ENCODE results near the gene TEAD2. TPM values are rescaled to one million over a fixed set of nuclear protein-coding genes. Genes with fewer than 3 reads are reported as not detected.

The TEAD2 gene
- total and polyA plus RNA-seq, 2 of the 13 experiments (the other 11 are each of a cell fraction or from before 2014, with no cell fraction given): 10.8 to 12.5 TPM

DNA sequence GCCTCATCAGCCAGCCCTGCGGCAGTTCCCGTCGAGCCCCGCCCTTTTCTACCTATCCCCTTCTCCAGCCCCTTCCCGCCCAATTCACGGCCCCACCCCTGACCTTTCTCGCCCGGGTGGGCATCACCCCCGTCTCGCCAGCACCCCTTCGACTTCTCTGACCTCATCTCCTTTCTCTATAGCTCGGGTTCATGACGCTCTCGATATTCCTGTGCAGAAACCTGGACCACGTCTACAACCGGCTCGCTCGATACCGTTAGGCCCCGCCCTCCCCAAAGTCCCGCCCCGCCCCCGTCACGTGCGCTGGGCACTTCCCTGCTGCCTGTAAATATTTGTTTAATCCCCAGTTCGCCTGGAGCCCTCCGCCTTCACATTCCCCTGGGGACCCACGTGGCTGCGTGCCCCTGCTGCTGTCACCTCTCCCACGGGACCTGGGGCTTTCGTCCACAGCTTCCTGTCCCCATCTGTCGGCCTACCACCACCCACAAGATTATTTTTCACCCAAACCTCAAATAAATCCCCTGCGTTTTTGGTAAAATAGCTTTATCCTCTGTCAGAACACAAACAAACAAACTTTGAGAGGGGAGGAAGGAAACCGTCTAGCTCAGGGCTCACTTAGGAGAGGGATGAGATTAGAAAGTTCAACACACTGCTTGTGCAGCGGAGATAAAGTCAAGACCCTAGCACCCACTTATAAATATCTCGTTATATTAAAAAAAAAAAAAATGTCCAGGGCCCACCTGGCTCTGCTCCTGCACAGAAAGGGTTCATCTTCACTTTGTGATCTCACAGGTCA is 21.9 kb downstream of the TEAD2 start (continued):
- TF ChIP-seq, protein P1, sequence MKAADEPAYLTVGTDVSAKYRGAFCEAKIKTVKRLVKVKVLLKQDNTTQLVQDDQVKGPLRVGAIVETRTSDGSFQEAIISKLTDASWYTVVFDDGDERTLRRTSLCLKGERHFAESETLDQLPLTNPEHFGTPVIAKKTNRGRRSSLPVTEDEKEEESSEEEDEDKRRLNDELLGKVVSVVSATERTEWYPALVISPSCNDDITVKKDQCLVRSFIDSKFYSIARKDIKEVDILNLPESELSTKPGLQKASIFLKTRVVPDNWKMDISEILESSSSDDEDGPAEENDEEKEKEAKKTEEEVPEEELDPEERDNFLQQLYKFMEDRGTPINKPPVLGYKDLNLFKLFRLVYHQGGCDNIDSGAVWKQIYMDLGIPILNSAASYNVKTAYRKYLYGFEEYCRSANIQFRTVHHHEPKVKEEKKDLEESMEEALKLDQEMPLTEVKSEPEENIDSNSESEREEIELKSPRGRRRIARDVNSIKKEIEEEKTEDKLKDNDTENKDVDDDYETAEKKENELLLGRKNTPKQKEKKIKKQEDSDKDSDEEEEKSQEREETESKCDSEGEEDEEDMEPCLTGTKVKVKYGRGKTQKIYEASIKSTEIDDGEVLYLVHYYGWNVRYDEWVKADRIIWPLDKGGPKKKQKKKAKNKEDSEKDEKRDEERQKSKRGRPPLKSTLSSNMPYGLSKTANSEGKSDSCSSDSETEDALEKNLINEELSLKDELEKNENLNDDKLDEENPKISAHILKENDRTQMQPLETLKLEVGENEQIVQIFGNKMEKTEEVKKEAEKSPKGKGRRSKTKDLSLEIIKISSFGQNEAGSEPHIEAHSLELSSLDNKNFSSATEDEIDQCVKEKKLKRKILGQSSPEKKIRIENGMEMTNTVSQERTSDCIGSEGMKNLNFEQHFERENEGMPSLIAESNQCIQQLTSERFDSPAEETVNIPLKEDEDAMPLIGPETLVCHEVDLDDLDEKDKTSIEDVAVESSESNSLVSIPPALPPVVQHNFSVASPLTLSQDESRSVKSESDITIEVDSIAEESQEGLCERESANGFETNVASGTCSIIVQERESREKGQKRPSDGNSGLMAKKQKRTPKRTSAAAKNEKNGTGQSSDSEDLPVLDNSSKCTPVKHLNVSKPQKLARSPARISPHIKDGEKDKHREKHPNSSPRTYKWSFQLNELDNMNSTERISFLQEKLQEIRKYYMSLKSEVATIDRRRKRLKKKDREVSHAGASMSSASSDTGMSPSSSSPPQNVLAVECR (CRISPR knock-in tag; IDR thresholded peaks at IDR 0.05; ENCODE audit: borderline replicate concordance): peak; percentile 71; the same call in 1 of the 2 replicates
- TF ChIP-seq GMEB1 (CRISPR knock-in tag; IDR thresholded peaks at IDR 0.05; ENCODE audit: borderline replicate concordance) (0 out of 2 replicates have a peak, but pooled peaks have one; percentile 18), ARNTL (CRISPR knock-in tag; IDR thresholded peaks at IDR 0.05) (peak; percentile 96), ZFX (CRISPR knock-in tag; IDR thresholded peaks at IDR 0.05; ENCODE audit: low read depth) (peak; percentile 44; the same call in 1 of the 2 replicates), YY1 (IDR thresholded peaks at IDR 0.05; ENCODE audit: insufficient read depth, insufficient replicate concordance, low read depth, low read length) (peak; percentile 12), SALL1 (CRISPR knock-in tag; IDR thresholded peaks at IDR 0.05) (peak; percentile 50; the same call in 1 of the 2 replicates), MED1 (CRISPR knock-in tag; IDR thresholded peaks at IDR 0.05) (peak; percentile 49; the same call in 1 of the 2 replicates), PRMT3 (CRISPR knock-in tag; IDR thresholded peaks at IDR 0.05; ENCODE audit: borderline replicate concordance, low read depth) (no peak), FOXA1 (IDR thresholded peaks at IDR 0.05) (no peak), FOXA1 (CRISPR knock-in tag; IDR thresholded peaks at IDR 0.05) (peak; percentile 74), SMC3 (IDR thresholded peaks at IDR 0.05; ENCODE audit: low read length) (no peak), FOXP1 (IDR thresholded peaks at IDR 0.05) (no peak), FOXP1 (CRISPR knock-in tag; IDR thresholded peaks at IDR 0.05) (peak; percentile 42; the same call in 1 of the 2 replicates), MXI1 (IDR thresholded peaks at IDR 0.05; ENCODE audit: borderline replicate concordance, low read depth, low read length) (peak; percentile 92; the same call in 2 of the 3 replicates), PITX1 (CRISPR knock-in tag; IDR thresholded peaks at IDR 0.05) (peak; percentile 71; the same call in 1 of the 2 replicates), GATAD2A (CRISPR knock-in tag; IDR thresholded peaks at IDR 0.05) (peak; percentile 40; the same call in 1 of the 2 replicates), NONO (IDR thresholded peaks at IDR 0.05) (no peak), NONO (CRISPR knock-in tag; conservative IDR thresholded peaks at IDR 0.05) (0 out of 2 replicates have a peak, but pooled peaks have one; percentile 30), FOSL2 (CRISPR knock-in tag; IDR thresholded peaks at IDR 0.05) (0 out of 2 replicates have a peak, but pooled peaks have one; percentile 13), SMAD3 (CRISPR knock-in tag; IDR thresholded peaks at IDR 0.05) (0 out of 2 replicates have a peak, but pooled peaks have one; percentile 33), ATF1 (CRISPR knock-in tag; IDR thresholded peaks at IDR 0.05) (no peak), ZNF274 (CRISPR knock-in tag; IDR thresholded peaks at IDR 0.05) (0 out of 2 replicates have a peak, but pooled peaks have one; percentile 41)
- TF ChIP-seq, protein P2, sequence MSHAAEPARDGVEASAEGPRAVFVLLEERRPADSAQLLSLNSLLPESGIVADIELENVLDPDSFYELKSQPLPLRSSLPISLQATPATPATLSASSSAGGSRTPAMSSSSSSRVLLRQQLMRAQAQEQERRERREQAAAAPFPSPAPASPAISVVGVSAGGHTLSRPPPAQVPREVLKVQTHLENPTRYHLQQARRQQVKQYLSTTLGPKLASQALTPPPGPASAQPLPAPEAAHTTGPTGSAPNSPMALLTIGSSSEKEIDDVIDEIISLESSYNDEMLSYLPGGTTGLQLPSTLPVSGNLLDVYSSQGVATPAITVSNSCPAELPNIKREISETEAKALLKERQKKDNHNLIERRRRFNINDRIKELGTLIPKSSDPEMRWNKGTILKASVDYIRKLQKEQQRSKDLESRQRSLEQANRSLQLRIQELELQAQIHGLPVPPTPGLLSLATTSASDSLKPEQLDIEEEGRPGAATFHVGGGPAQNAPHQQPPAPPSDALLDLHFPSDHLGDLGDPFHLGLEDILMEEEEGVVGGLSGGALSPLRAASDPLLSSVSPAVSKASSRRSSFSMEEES (CRISPR knock-in tag; IDR thresholded peaks at IDR 0.05): peak; percentile 56; the same call in 1 of the 2 replicates

Data from HepG2 (cell line).